ENCODE measurements around the gene EPHA1. TPM values are rescaled to one million over a fixed set of nuclear protein-coding genes. Genes with fewer than 3 reads are reported as not detected.

The EPHA1 gene
- total RNA-seq, 3 donors from 2014 or later (not counting 1 experiment from before 2014, with no cell fraction given): 1.0 to 1.2 TPM; not detected in 1

DNA sequence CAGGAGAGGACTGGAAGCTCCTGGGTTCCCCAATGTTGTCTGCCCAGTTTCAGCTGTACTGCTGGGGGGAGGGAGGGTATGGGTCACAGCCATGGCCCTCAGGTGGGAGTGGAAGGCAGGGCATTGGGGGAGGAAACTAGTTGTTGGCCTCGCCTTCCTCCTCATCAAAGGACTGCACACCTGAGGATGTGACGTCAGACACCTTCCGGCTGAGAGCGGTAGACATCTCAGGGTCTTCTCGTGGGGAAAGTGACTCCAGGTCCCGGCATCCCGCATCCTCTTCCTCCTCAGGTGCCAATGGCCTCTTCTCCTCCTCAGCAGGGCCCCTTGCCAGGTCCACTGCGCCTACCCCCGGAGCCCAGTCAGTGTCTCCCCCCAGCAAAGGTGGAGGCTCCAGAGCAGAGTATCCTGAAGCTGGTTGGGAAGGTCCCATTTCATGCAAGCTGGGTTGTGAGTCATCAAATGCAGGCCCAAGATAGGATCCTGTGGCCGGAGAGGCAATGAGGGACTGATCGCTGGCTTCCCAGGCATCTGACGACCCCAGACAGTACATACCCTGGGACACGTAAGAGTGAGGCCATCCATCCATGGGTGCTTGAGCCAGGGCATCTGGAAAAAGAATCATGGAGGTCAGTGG lies 52.1 kb downstream of the EPHA1 start:
- no peaks in the 10 kb centered on the region for H3K27me3 ChIP-seq (ENCODE audit: control insufficient read depth, insufficient read depth, low read length)
- Mint-ChIP-seq H3K27me3 (ENCODE audit: low read depth in 2 of 2) (peaks cover 0 to 13% of the 10 kb centered on the region in 2 donors), H3K9me3 (no peaks in the 10 kb centered on the region), H3K4me3 (no peak overlapping the region), H3K4me1 (peaks cover 0 to 22% of the 10 kb centered on the region in 2 donors), H3K36me3 (no peaks in the 10 kb centered on the region), H3K27ac (no peak overlapping the region)
- H3K36me3 ChIP-seq (ENCODE audit: control insufficient read depth, insufficient read depth, low read length): no peaks in the 10 kb centered on the region
- WGBS (ENCODE audit: insufficient coverage): 92% methylated on average over 13 of the region's 13 CpGs
- H3K9me3 ChIP-seq (ENCODE audit: control insufficient read depth, insufficient read depth, low read length): no peaks in the 10 kb centered on the region
- intact Hi-C loops (cut with micrococcal nuclease): no loop called here
- DNase-seq (no peak), ATAC-seq (no peak)
- H3K27ac ChIP-seq (ENCODE audit: low read length): no peak overlapping the region
- H3K4me1 ChIP-seq (ENCODE audit: control insufficient read depth, insufficient read depth, low read length): no peaks in the 10 kb centered on the region
- TF ChIP-seq, protein P1, sequence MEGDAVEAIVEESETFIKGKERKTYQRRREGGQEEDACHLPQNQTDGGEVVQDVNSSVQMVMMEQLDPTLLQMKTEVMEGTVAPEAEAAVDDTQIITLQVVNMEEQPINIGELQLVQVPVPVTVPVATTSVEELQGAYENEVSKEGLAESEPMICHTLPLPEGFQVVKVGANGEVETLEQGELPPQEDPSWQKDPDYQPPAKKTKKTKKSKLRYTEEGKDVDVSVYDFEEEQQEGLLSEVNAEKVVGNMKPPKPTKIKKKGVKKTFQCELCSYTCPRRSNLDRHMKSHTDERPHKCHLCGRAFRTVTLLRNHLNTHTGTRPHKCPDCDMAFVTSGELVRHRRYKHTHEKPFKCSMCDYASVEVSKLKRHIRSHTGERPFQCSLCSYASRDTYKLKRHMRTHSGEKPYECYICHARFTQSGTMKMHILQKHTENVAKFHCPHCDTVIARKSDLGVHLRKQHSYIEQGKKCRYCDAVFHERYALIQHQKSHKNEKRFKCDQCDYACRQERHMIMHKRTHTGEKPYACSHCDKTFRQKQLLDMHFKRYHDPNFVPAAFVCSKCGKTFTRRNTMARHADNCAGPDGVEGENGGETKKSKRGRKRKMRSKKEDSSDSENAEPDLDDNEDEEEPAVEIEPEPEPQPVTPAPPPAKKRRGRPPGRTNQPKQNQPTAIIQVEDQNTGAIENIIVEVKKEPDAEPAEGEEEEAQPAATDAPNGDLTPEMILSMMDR (IDR thresholded peaks at IDR 0.05): no peak
- H3K4me3 ChIP-seq (ENCODE audit: low read length): no peak overlapping the region

DNA sequence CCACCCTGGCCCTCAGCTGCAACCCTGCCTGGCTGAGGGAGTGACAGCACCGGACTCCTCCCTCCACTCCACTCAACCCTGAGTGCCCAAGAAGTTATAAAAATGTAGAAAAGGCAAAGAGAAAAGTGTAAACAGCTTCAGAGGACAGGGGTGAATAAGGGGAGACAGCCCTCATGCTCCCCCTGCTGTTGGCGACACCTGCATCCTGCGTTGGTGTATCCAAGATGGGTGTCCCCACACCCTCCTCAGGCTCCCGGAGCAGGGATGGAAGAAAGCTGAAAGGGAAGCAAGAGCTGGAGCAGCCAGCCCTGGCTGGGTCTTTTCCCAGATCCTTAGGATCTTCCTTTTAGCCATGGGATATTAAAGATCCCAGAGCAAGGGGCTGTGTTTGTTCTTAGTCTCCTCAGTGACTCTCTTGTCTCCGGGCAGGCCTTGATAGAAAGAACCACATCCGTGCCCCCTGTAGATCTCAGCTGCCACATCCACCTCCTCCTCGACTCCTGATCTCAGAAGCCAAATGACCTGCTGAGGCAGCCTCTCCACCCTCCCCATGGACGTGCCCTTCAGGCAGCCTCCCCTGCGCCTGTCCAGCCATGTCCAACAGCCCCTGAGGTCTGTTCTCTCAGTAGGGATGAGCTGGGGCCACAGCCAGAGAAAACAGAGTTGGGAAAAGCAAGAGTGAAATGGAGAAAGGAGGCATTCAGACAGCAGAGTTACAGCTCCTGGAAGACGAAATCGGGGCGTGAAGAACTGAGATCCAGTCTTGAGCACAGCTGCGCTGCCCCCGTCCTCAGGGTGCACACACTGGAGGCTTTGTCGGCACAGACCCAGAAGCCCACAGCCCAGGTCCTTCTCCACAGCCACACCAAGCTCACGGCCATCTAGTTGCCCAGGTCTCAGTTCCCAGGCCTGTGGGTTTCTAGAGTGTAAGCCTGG lies 52.9 kb downstream of the EPHA1 start:
- intact Hi-C loops (cut with micrococcal nuclease): no loop called here
- no peak overlapping the region for H3K27ac Mint-ChIP-seq
- H3K27me3 ChIP-seq (ENCODE audit: control insufficient read depth, insufficient read depth, low read length): no peaks in the 10 kb centered on the region

DNA sequence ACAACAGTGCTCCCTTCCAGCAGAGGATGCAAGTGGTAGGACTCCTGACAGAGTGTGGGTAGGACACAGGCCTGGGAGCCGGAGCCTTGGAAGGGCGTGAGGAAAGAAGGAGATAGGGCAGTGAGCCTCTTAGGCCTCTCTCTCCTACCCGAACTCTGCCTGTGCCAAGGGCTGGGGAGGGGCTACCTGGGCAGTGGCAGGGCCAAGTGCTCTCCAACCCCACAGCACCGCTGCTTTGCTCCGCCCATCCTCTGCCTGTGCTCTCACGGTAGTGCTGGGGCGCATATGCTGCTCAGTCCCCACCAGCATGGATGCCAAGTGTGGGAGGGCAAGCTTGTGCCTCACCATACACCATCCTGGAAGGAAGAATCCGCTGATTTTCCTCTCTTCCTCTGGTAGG lies 53.7 kb downstream of the EPHA1 start:
- 90% methylated on average over 8 of the region's 8 CpGs for WGBS (ENCODE audit: insufficient coverage)
- intact Hi-C loops (cut with micrococcal nuclease): no loop called here

More for the DNA sequence above, 52.9 kb downstream of the EPHA1 start:
- DNase-seq (no peak), ATAC-seq (no peak)
- Histone ChIP-seq H3K4me3 (ENCODE audit: low read length) (no peak overlapping the region), H3K9me3 (ENCODE audit: control insufficient read depth, insufficient read depth, low read length) (no peaks in the 10 kb centered on the region), H3K4me1 (ENCODE audit: control insufficient read depth, insufficient read depth, low read length) (no peaks in the 10 kb centered on the region), H3K27ac (ENCODE audit: low read length) (no peak overlapping the region), H3K36me3 (ENCODE audit: control insufficient read depth, insufficient read depth, low read length) (no peaks in the 10 kb centered on the region)
- H3K4me1 Mint-ChIP-seq: peaks cover 0 to 15% of the 10 kb centered on the region in 2 donors
- no peak overlapping the region for H3K4me3 Mint-ChIP-seq
- WGBS (ENCODE audit: insufficient coverage): 91% methylated on average over 15 of the region's 16 CpGs
- H3K27me3 Mint-ChIP-seq (ENCODE audit: low read depth in 2 of 2): peaks cover 0 to 12% of the 10 kb centered on the region in 2 donors
- TF ChIP-seq, protein P1 (IDR thresholded peaks at IDR 0.05): no peak
- H3K9me3 Mint-ChIP-seq: no peaks in the 10 kb centered on the region
- no peaks in the 10 kb centered on the region for H3K36me3 Mint-ChIP-seq

More for the DNA sequence above, 53.7 kb downstream of the EPHA1 start:
- Mint-ChIP-seq H3K4me3 (no peak overlapping the region), H3K4me1 (peaks cover 0 to 9% of the 10 kb centered on the region in 2 donors), H3K27me3 (ENCODE audit: low read depth in 2 of 2) (peaks cover 0 to 7% of the 10 kb centered on the region in 2 donors), H3K27ac (no peak overlapping the region), H3K36me3 (no peaks in the 10 kb centered on the region), H3K9me3 (no peaks in the 10 kb centered on the region)
- H3K9me3 ChIP-seq (ENCODE audit: control insufficient read depth, insufficient read depth, low read length): no peaks in the 10 kb centered on the region
- no peaks in the 10 kb centered on the region for H3K27me3 ChIP-seq (ENCODE audit: control insufficient read depth, insufficient read depth, low read length)
- H3K36me3 ChIP-seq (ENCODE audit: control insufficient read depth, insufficient read depth, low read length): no peaks in the 10 kb centered on the region
- no peak overlapping the region for H3K27ac ChIP-seq (ENCODE audit: low read length)
- TF ChIP-seq, protein P1 (IDR thresholded peaks at IDR 0.05): no peak
- H3K4me3 ChIP-seq (ENCODE audit: low read length): no peak overlapping the region
- DNase-seq: no peak
- no peaks in the 10 kb centered on the region for H3K4me1 ChIP-seq (ENCODE audit: control insufficient read depth, insufficient read depth, low read length)
- no peak for ATAC-seq
